ENCODE results near the gene INSRR. TPM values are rescaled to one million over a fixed set of nuclear protein-coding genes. Genes with fewer than 3 reads are reported as not detected.

The INSRR gene
- total and polyA plus RNA-seq, 9 of the 15 experiments (the other 6 are each of a cell fraction or from before 2014, with no cell fraction given): 0.03 to 0.18 (median 0.06) TPM; not detected in 3

DNA sequence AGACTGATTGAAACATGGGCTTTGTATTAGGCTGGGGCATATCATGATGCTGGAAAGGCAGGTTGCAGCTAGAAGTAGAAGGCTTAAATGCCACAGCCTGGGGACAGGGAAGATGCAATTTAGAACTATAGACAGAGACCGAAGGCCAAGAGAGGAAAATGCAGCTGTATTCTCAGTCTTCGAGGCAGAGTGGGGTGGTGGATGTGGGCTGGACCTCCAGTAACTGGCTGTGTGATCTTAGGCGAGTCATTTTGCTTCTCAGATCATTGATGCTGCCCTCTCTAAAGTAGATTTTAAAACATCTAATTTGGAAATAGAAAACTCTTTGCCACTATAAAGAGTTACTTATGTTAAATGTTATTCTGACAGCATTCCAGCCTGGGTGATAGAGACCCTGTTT is 24.6 kb downstream of the INSRR start:
- in situ Hi-C loops (cut with MboI) (no loop called here), intact Hi-C loops (cut with micrococcal nuclease) (loop anchor here (5.0 kb wide), 1 partner anchor 37 kb away; no protein-coding TSS in a partner anchor)
- TF ChIP-seq STAT5A (IDR thresholded peaks at IDR 0.05; ENCODE audit: borderline replicate concordance, low read length) (no peak), MNT (conservative IDR thresholded peaks at IDR 0.05) (no peak), SRSF7 (optimal IDR thresholded peaks at IDR 0.05; ENCODE audit: low read depth, low read length) (no peak), CEBPB (tag; IDR thresholded peaks at IDR 0.05) (no peak), ZFPM2 (CRISPR knock-in tag; IDR thresholded peaks at IDR 0.05) (no peak), PRMT5 (CRISPR knock-in tag; IDR thresholded peaks at IDR 0.05) (no peak), TSC22D4 (tag; IDR thresholded peaks at IDR 0.05) (no peak)
- Histone ChIP-seq H3K27me3 (ENCODE audit: control insufficient read depth in 2 of 2, insufficient read depth in 2 of 2, low read length in 2 of 2) (peaks cover 17 to 22% of the 10 kb centered on the region in 2 experiments; a peak in 4 of 5 replicates), H4K20me1 (replicated peaks; ENCODE audit: control insufficient read depth, insufficient read depth, low read length) (no peaks in the 10 kb centered on the region), H3K4me3 (no peak overlapping the region), H3K4me1 (replicated peaks in 1 of 2; ENCODE audit: control insufficient read depth in 2 of 2, insufficient read depth in 2 of 2, low read length in 2 of 2) (peaks cover 3 to 6% of the 10 kb centered on the region in 2 experiments; a peak in 3 of 5 replicates), H3K27ac (ENCODE audit: extremely low read depth, low read depth, low read length) (no peak overlapping the region), H3K79me2 (ENCODE audit: control insufficient read depth, insufficient read depth, low read length) (no peaks in the 10 kb centered on the region), H3K36me3 (ENCODE audit: control insufficient read depth, insufficient read depth, low read length) (no peaks in the 10 kb centered on the region), H3K9me1 (ENCODE audit: control insufficient read depth, insufficient read depth, low read length) (no peaks in the 10 kb centered on the region), H3K4me2 (ENCODE audit: insufficient read depth, low read length) (no peak overlapping the region), H3K9ac (ENCODE audit: insufficient read depth in 1 of 2, low read depth in 2 of 2, low read length in 2 of 2) (no peak overlapping the region), H3K9me3 (replicated peaks; ENCODE audit: control insufficient read depth, insufficient read depth, low read depth, low read length) (no peaks in the 10 kb centered on the region), H2AFZ (ENCODE audit: low read depth, low read length) (no peak overlapping the region)
- WGBS (ENCODE audit: insufficient coverage, low coverage, missing lambda C conversion rate): 0% methylated on average over 3 of the region's 3 CpGs
- POLR2A ChIA-PET: interaction anchor here (0.6 kb wide), 1 partner anchor 30 kb away, joined by 3 read pairs; no protein-coding TSS in a partner anchor
- no peak for ATAC-seq
- no peak for DNase-seq (ENCODE audit: extremely low read depth in 1 of 4, low spot score in 3 of 4)
- CTCF ChIA-PET (ENCODE audit: low intra/inter-chr PET ratio): interaction anchor here (0.5 kb wide), 1 partner anchor 37 kb away, joined by 3 read pairs; no protein-coding TSS in a partner anchor
- no peak for FAIRE-seq
- no TSS peak for BruUV-seq (replicated peaks)

Data from K562 (cell line).